ENCODE measurements around the gene NEK7.

- no peak for TF ChIP-seq CTCF (IDR thresholded peaks at IDR 0.05)
- TF ChIP-seq EZH2 (IDR thresholded peaks at IDR 0.05), result no peak
Observed at GRCh38 chr1:198168227-198168626, 11.4 kb downstream of the NEK7 start.
